ENCODE measurements around the gene RBFOX1. TPM values are rescaled to one million over a fixed set of nuclear protein-coding genes. Genes with fewer than 3 reads are reported as not detected.

Gene RBFOX1
- polyA plus RNA-seq, 1 donor from 2014 or later = 56.8 TPM

DNA sequence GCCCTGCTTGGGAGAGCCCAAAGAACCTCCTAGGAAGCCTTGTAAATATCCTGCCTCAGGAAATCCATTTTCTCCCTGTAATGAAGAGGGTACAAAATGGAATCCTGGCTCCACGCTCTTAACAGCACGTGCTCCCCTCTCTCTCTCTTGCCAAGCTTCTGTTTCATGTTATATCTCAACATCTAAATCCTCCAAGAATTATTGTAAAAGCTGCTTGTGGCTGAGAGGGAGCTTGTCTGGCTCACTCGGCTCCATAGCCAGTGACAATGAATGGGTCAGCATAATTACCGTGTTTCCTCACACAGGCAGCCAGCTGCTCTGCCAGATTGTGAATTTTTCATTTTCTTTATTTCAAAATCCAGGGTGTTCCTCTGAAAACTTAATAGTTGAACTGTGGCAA is 317.8 kb downstream of the RBFOX1 start:
- H3K27ac ChIP-seq (ENCODE audit: low read length) = no peak overlapping the region
- no peak overlapping the region for H3K4me3 ChIP-seq (ENCODE audit: low read length)
- H3K27me3 ChIP-seq (ENCODE audit: insufficient read depth, low read depth, low read length) = no peaks in the 10 kb centered on the region
- no peak overlapping the region for H3K4me2 ChIP-seq (ENCODE audit: low read length)
- H3K79me2 ChIP-seq (replicated peaks; ENCODE audit: insufficient read depth, low read length) = no peaks in the 10 kb centered on the region
- no peaks in the 10 kb centered on the region for H3K36me3 ChIP-seq (ENCODE audit: insufficient read depth, low read length)
- no peak overlapping the region for H2AFZ ChIP-seq (ENCODE audit: low read depth, low read length)
- no peaks in the 10 kb centered on the region for H3K9me2 ChIP-seq (ENCODE audit: insufficient read depth, low read length)
- H3F3A ChIP-seq (ENCODE audit: insufficient read depth, low read length, poor library complexity, severe bottlenecking) = peaks cover 3% of the 10 kb centered on the region
- H3K9ac ChIP-seq (ENCODE audit: low read length) = no peak overlapping the region
- no peaks in the 10 kb centered on the region for H4K20me1 ChIP-seq (ENCODE audit: insufficient read depth)
- H3K9me3 ChIP-seq (ENCODE audit: low read length) = no peaks in the 10 kb centered on the region
- TF ChIP-seq POLR2AphosphoS5 (IDR thresholded peaks at IDR 0.05) (no peak), MXI1 (conservative IDR thresholded peaks at IDR 0.05; ENCODE audit: poor library complexity, severe bottlenecking) (no peak), SMC3 (conservative IDR thresholded peaks at IDR 0.05; ENCODE audit: poor library complexity) (no peak), EZH2 (IDR thresholded peaks at IDR 0.05; ENCODE audit: borderline replicate concordance, insufficient read depth, low read length, poor library complexity, severe bottlenecking) (no peak), TAF1 (IDR thresholded peaks at IDR 0.05; ENCODE audit: low read depth) (no peak), EP300 (conservative IDR thresholded peaks at IDR 0.05; ENCODE audit: poor library complexity, severe bottlenecking) (no peak), RAD21 (conservative IDR thresholded peaks at IDR 0.05) (no peak)
- TF ChIP-seq, protein P1, sequence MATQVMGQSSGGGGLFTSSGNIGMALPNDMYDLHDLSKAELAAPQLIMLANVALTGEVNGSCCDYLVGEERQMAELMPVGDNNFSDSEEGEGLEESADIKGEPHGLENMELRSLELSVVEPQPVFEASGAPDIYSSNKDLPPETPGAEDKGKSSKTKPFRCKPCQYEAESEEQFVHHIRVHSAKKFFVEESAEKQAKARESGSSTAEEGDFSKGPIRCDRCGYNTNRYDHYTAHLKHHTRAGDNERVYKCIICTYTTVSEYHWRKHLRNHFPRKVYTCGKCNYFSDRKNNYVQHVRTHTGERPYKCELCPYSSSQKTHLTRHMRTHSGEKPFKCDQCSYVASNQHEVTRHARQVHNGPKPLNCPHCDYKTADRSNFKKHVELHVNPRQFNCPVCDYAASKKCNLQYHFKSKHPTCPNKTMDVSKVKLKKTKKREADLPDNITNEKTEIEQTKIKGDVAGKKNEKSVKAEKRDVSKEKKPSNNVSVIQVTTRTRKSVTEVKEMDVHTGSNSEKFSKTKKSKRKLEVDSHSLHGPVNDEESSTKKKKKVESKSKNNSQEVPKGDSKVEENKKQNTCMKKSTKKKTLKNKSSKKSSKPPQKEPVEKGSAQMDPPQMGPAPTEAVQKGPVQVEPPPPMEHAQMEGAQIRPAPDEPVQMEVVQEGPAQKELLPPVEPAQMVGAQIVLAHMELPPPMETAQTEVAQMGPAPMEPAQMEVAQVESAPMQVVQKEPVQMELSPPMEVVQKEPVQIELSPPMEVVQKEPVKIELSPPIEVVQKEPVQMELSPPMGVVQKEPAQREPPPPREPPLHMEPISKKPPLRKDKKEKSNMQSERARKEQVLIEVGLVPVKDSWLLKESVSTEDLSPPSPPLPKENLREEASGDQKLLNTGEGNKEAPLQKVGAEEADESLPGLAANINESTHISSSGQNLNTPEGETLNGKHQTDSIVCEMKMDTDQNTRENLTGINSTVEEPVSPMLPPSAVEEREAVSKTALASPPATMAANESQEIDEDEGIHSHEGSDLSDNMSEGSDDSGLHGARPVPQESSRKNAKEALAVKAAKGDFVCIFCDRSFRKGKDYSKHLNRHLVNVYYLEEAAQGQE (IDR thresholded peaks at IDR 0.05; ENCODE audit: borderline replicate concordance) = no peak
- TF ChIP-seq, protein P2, sequence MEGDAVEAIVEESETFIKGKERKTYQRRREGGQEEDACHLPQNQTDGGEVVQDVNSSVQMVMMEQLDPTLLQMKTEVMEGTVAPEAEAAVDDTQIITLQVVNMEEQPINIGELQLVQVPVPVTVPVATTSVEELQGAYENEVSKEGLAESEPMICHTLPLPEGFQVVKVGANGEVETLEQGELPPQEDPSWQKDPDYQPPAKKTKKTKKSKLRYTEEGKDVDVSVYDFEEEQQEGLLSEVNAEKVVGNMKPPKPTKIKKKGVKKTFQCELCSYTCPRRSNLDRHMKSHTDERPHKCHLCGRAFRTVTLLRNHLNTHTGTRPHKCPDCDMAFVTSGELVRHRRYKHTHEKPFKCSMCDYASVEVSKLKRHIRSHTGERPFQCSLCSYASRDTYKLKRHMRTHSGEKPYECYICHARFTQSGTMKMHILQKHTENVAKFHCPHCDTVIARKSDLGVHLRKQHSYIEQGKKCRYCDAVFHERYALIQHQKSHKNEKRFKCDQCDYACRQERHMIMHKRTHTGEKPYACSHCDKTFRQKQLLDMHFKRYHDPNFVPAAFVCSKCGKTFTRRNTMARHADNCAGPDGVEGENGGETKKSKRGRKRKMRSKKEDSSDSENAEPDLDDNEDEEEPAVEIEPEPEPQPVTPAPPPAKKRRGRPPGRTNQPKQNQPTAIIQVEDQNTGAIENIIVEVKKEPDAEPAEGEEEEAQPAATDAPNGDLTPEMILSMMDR (IDR thresholded peaks at IDR 0.05; ENCODE audit: poor library complexity, severe bottlenecking) = no peak

DNA sequence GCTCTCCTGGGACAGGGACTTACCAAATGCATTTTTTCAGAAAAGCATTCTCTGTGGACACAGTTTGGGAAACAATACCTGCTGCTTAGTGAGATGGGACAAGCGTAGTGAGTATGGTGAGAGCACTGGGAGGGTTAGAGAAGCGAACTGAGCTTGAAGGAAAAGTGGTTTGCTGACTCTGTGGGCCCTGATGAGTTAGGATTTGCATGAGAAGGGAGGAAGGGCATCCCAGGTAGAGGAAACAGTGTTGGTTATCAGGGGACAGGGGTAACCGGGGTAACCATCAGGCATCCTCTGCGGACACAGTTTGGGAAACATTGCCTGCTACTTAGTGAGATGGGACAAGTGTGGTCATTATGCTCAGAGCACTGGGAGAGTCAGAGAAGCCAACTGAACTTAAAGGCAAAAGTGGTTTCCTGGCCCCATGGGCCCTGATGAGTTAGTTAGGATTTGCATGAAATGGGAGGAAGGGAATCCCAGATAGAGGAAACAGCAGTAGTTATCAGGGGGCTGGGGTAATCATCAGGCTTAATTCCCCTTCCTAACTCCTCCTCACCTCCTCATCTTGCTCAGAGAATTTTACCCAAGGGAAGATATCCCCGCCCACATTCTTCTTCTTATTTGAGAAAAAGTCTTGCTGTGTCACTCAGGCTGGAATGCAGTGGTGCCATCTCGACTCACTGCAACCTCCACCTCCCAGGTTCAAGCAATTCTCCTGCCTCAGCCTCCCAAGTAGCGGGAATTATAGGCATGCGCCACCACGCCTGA is 319.3 kb downstream of the RBFOX1 start:
- no peaks in the 10 kb centered on the region for H3K9me3 ChIP-seq (ENCODE audit: low read length)
- H4K20me1 ChIP-seq (ENCODE audit: insufficient read depth) = no peaks in the 10 kb centered on the region
- no peak overlapping the region for H3K9ac ChIP-seq (ENCODE audit: low read length)
- no peaks in the 10 kb centered on the region for H3K27me3 ChIP-seq (ENCODE audit: insufficient read depth, low read depth, low read length)
- no peak overlapping the region for H3K4me3 ChIP-seq (ENCODE audit: low read length)
- no peaks in the 10 kb centered on the region for H3K36me3 ChIP-seq (ENCODE audit: insufficient read depth, low read length)
- H3K79me2 ChIP-seq (replicated peaks; ENCODE audit: insufficient read depth, low read length) = no peaks in the 10 kb centered on the region
- no peak overlapping the region for H2AFZ ChIP-seq (ENCODE audit: low read depth, low read length)
- no peak overlapping the region for H3K4me2 ChIP-seq (ENCODE audit: low read length)
- H3F3A ChIP-seq (ENCODE audit: insufficient read depth, low read length, poor library complexity, severe bottlenecking) = peaks cover 3% of the 10 kb centered on the region
- no peaks in the 10 kb centered on the region for H3K9me2 ChIP-seq (ENCODE audit: insufficient read depth, low read length)
- TF ChIP-seq EP300 (conservative IDR thresholded peaks at IDR 0.05; ENCODE audit: poor library complexity, severe bottlenecking) (no peak), SMC3 (conservative IDR thresholded peaks at IDR 0.05; ENCODE audit: poor library complexity) (no peak), TAF1 (IDR thresholded peaks at IDR 0.05; ENCODE audit: low read depth) (no peak), EZH2 (IDR thresholded peaks at IDR 0.05; ENCODE audit: borderline replicate concordance, insufficient read depth, low read length, poor library complexity, severe bottlenecking) (no peak), RAD21 (conservative IDR thresholded peaks at IDR 0.05) (no peak), MXI1 (conservative IDR thresholded peaks at IDR 0.05; ENCODE audit: poor library complexity, severe bottlenecking) (no peak)
- TF ChIP-seq, protein P2 (IDR thresholded peaks at IDR 0.05; ENCODE audit: poor library complexity, severe bottlenecking) = no peak
- H3K27ac ChIP-seq (ENCODE audit: low read length) = no peak overlapping the region
